Stimulated activated CD8-positive, alpha-beta memory T cell treated with anti-CD3 and anti-CD28 coated beads, Interleukin-4, amount 100 ng/mL, for 1 hour (primary cell): Measurements from ENCODE around the gene MTCH1.

Experiments used
- DNase-seq, 2 donors: peaks; one replicate each; pipeline ENCODE4 v3.0.0-alpha.2; 2020; ENCODE audit warnings: low read depth in 2 of 2, low spot score in 1 of 2

The MTCH1 gene

GRCh38 chr6:37018198-37019064, 32.4 kb upstream of the MTCH1 start:
- peak; percentile 76 for DNase-seq

- DNase-seq = no peak
These were observed 31.7 kb upstream of the MTCH1 start for GRCh38 chr6:37017606-37018197.

GRCh38 chr6:37016995-37017394, 31.0 kb upstream of the MTCH1 start:
- no peak for DNase-seq

- no peak for DNase-seq
These were observed 29.5 kb upstream of the MTCH1 start for GRCh38 chr6:37015532-37015931.

- DNase-seq = no peak
These were observed 28.7 kb upstream of the MTCH1 start for GRCh38 chr6:37014667-37015066.

- DNase-seq = no peak
These were observed 27.8 kb upstream of the MTCH1 start for GRCh38 chr6:37013516-37014491.

- no peak for DNase-seq
These were observed 25.8 kb upstream of the MTCH1 start for GRCh38 chr6:37011656-37012378.

- DNase-seq = no peak
These were observed 24.5 kb upstream of the MTCH1 start for GRCh38 chr6:37010402-37010892.

- DNase-seq = no peak
These were observed 22.8 kb upstream of the MTCH1 start for GRCh38 chr6:37008484-37009465.

- no peak for DNase-seq
These were observed 21.5 kb upstream of the MTCH1 start for GRCh38 chr6:37007340-37008043.

- no peak for DNase-seq
These were observed 20.9 kb upstream of the MTCH1 start for GRCh38 chr6:37006793-37007339.

GRCh38 chr6:37005827-37006567, 20.0 kb upstream of the MTCH1 start:
- no peak for DNase-seq

- no peak for DNase-seq
These were observed 19.2 kb upstream of the MTCH1 start, which contains the start of gene FGD2 for GRCh38 chr6:37005061-37005810. Gene FGD2 (plus strand): TSS chr6:37005655. CDS start chr6:37005818, 163 bp downstream.

- no peak for DNase-seq
These were observed 18.3 kb upstream of the MTCH1 start for GRCh38 chr6:37004044-37004980.

- DNase-seq = no peak
These were observed 13.7 kb upstream of the MTCH1 start for GRCh38 chr6:36999751-37000125.
